DMS53 treated with DMSO at 0.1 percent for 48 hours (cell line): ENCODE results near the gene ABL1.
"Not testable (repeated sequence)": the region's sequence is repeated elsewhere in the genome, so short reads cannot be mapped to it uniquely, and the experiment has no call there.

ENCODE experiments used
- DNase-seq: peaks from one replicate; lab custom pipeline; 2025; ENCODE audit not compliant: unreplicated experiment; lab: John Stamatoyannopoulos, UW

The ABL1 gene

DNA sequence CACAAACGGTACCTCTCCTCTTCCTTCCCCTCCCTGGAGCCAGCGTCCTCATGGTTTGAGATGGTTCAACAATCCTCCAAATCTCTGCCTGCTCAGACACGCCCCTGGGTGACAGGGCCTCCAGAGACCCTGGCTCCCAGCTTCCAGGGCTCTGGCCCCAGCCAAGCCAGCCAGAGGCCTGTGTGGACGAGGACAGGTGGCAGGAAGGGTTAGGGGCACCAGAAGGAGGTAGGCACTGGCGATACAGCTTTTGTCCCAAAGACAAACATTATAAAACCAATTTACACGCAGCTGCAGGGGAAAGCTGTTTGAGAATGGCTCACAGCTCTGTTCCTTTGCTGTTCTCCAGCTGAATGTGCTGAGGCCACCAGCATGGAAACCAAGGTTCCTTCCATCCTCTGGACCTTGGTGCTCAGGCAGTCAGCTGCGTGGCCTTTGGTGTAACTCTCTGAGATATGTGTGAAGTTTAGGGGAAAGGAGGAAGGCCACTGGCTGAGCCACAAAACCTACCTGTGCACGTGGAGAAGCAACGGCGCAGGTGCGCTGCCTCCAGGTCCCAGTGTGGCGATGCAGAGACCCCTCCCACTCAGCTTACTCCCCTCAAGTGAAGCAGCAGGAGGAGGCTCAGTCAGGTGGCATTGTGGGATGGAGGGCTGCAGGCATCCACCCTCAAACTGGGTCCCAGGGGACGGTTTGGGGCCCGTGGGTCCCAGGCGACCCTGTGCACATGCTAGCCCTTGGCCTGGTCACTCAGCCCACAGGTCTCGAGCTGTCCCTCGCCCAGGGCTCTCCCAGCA, 65.8 kb downstream of the ABL1 start:
- no peak for DNase-seq

DNA sequence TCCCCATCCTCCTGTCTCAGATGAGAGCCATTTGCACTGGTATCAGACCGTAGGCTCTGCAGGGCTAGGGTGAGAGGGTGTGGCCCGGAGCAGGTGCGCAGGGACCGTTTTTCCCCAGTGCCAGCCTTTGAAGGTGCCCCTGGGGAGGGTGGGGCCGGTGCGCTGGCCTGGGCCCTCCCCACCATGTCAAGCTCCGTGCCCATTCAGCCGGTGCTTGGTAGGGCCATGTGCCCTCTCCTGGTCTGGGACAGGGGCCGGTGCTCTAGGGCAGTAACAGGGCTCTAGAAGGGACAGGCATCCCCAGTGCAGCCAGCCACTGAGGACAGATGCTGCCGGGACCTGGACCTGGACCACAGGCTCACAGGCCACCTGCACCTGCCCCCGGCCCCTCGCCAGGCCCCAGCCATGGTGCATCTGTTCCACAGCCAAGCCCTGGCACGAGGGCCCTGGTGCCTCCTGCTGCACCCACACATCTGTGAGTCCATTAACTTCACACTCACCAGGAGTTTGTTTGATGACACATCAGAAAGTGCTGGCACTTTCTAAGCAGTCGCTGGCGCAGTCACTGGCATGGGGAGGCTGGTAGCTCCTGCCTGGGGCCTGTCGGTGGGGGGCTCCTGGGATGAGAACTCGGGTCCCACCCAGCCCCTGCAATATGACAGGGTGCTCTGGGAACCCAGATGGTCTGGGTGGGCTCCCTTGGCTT, 66.6 kb downstream of the ABL1 start:
- DNase-seq = no peak

DNA sequence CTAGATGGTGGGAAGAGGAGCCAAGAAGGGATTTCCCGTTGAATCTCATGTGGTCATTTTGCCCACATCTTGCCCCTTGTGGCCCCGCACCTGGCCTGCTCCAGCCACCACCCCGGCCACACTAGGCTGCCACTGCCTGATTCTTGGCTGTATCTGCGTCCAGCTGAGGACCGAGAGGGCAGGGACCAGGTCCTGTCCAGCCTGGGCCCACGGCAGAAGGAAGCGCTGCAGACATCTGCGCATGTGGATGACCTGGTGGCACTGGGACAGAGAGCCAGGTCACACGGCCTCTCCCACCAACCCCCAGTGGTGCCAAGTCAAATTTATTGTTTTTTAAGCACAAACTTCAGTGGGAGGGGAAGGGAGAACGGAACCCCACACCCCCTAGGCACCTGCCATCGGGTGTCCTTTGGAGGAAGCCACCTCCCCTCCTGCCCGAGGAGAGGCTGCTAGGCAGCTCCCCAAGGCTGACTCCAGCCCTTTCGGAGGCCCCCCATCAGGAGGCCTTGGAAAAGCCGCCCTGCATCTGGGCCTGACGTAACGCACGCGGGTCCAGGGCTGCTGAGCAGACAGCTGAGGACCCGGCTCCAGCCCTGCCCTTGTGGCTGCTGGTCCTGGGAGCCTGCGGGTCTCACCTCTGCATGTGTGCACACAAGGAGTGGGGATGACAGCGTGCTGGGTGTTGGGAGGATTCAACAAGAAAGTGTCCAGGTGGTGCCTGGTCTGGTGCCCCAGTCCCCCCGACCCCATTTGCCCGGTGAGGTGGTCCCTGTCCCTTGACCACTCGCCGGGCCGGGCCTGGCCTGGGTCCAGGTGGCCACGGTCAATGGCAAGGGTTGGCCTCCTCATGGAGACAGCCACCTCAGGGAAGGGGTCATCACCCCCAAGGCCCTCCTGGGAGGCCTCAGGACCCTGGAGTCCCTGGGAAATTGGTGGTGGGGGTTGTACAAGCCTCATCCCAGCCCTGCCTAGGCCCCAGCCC, 67.4 kb downstream of the ABL1 start:
- DNase-seq = no peak

DNA sequence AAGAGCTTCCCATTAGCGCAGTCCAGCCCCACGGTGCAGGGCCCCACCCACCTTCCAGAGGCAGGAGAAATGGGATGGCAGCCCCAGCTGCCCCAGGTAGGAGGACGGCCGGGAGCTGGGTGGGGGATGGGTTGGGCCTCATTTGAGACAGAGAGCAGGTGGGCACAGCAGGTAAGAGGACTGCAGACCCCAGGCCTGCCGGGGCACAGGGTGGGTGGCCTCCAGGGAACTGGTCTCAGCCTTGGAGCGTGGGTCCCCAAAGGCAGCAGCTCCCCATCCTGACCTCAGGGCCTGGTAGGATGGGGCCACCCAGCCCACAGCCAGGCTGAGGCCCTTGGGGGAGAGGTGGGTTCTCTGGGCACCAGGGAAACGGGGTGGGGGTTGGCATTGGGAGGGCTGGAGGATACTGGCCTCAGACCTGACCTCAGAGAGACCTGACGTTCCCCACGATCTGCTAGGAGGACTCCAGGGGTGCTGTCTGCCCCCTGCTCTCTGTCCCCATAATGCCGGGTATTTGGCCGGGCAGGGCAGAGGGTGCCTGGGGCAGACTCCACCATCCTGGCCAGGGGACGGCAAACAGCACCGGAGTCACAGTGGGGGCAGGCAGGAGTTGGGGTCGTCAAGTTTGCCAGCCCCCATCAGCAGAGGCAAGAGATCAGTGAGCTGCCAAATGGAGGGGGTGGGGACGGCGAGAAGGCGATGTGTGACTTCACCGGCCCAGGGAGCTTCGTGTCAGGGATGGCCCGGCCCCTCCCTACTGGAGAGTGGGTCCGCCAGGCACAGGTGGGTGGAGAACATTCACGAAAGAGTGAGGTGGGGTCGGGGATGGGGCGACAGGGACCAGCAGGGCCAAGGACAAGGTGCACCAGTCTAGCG, 68.4 kb downstream of the ABL1 start:
- no peak for DNase-seq

DNA sequence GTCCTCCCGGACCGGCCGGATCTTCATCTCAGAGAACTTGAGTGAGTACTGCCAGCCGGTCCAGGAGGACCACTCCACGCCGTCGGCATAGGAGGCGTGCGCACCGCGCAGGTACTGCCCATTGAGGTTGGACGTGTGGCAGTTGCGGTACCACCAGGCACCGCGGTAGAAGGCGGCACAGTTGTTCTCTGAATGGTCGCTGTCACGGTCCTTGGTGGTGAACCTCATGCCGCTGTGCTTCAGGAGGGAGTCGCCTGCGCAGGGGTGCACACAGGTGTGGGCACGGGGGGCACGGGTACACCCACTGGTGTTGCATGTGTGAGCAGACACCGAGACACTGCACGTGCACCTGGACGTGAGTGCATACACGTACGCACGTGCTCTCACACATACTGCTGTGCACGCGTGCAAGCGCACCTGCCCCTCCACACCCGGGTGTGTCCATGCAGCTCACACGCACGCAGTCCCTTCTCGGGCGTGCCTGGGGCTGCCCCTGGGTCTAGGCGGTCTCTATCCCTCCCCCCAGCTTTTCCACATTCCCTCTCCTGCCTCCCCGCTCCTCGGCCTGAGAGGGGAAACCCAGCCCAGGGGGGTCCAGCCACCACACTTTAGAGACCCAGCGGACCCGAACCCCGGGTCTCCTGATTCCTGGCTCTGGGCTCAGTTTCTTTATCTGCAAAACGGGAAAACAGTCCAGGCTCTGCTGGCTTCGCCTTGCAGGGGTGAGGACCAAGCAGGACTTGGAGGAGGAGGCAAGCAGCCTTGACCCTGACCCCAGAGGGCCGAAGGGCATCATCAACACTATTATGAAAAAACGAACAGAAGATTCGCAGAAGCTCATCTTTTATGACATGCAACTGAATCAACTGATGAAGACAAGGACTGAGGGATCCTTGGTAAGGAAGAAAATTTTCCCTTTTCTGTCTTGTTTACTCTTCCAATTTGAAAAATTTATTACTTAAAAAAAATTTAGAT, 69.3 kb downstream of the ABL1 start:
- DNase-seq = no peak

DNA sequence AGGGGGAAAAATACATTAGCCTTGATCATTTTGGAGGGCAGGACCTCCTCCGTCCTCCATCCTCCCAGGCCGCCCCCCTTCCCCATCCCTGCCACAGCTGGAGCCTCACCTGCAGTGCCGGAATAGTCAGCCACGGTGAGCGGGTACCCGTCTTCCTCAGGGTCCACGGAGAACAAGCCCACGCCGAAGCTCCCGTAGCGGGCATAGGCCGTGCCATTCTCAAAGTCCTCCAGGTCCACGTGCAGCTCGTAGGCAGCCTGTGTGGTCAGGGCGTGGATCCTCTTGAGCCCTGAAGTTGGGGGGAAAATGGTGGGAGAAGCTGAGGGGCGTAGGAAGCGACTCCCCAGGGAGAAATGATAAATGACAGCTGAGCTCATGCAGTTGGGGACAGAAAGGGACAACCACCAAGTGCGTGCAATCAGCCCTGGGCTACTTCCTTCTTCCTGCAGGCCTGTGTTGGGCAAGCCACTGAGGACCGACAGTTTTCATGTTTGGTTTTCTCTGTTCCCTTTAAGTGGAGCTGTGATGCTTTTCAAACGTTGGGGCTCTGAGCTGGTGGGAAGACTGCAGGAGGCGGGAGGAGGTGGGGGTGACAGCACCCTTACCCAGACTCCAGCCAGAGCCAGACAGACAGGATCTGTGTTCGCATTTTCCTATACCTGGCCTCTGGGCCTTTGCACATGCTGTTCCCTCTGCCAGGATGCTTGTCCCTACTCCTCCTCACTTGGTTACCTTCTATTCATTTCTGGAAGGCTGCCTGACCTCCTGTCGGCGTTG, 70.3 kb downstream of the ABL1 start:
- no peak for DNase-seq

DNA sequence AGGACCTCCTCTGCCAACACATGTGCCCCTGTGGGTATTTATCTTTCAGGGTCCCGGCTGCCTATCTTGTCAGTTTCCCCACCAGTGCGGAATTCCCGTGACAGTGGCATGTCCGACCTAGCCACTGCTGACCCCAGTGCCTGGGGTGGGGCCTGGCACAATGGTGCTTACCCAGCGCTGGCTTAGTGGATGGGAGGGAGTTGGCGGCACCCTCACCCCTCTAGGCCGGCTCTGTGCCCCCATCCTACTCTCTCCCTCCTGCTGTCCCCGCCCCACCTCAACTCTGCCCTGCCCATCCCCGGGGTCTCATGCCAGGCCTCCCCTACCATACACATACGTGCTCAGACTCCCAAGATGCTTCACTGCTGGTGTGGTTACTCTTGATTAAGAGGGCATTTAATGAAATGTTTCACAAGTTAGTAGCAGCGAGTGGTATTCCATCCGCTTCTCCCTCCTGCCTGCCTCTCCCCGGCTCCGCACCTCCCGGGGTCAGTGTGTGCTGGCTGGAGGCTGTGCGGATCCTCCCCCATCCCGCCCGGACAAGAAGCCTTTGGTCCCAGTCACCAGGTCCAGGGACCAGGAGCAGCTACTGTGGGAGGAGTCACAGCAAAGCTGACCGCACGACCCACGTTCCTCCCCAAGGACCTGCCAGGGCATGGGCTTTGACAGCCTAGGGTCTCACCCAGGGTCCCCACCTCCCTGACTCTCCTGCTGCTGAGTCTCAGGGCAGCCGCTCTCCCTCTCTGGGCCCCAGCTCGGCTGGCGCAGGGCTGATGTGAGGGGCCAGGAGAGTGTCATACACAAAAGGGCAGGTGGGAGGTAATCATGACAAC, 71.1 kb downstream of the ABL1 start:
- DNase-seq = no peak

DNA sequence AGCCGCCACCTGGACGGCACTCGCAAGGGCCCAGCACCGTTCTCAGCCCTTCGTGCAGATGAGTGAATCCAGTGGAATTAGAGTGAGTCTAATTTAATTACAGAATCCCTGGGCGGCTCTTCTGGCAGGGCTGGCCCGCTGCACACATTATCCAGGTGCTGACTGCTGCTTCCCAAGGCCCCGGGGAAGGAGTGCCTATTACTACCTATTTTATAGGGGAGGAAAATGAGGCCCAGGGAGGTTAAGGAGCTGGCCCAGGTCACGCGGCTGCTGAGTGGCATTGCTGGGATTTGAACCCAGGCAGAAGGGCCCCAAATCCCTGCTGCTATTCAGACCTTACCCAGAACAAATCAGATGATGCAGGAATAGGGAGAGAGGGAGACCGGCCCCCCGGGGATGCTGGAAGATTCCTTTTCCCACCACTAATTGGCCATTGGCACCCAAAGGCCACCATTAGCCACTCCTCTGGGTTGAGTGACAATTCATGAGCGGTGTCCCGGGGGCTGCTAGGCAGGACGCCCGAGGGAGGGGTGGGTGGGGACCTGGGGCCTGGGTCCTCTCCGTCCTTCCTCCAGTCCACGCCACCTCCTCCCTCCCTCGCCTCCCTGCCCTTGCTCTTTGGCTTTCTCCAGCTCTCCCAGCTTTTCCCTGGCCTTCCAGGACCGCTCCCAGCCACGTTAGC, 71.8 kb downstream of the ABL1 start:
- DNase-seq = no peak

DNA sequence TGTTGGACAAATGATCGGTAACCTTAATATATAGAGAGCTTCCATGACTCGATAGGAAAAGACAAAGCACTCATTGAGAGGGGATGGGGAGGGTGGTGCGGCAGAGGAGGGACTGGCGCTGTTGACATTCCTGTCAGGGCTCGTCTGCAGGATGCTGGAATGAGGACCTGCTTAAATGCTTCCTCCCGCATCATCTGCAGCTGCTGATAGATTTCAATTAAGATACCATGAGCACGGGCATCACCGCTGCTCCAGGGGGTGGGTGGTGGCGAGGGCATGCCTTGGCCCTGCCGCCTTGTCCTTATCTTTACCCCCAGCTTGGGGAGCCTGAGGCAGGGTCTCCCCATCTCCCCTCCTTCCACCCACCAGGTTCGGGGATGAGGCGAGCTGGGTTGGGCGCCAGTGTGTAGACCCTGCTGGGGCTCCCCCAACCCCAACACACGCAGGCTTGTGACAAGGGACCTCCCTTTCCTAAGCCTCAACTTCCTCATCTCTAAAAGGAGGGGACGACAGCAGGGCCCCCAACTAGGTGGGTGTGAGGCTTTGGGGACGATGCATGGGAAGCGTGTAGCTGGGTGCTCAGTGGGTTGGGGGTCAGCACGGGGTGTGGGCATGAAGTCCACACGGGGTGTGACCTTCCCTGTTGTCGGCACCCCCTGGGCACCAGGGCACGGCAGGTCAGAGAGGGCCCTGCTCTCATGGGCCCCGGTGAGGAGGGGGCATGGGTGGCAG, 73.3 kb downstream of the ABL1 start:
- no peak for DNase-seq

DNA sequence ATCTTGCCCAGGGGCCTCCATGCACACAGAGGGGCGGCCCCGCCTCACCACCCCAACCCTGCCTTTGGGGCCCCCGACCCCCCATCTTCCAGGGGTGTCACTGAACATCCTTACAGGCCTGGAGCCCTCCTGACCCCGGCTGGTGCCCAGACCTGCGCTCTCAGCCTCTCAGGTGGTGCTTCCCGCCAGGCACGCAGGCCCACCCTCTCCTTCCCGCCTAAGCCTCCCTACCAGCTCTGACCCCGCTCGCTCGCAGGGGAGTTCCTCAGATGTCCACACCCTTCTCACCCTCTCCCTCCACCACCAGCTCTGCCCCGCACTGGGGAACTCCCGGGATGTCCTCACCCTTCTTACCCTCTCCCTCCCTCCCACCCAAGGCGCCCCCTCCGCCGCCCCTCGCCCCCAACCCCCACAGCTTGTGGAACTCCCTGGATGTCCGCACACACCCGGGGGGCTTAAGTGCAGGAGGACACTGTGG, 73.9 kb downstream of the ABL1 start:
- DNase-seq = no peak

DNA sequence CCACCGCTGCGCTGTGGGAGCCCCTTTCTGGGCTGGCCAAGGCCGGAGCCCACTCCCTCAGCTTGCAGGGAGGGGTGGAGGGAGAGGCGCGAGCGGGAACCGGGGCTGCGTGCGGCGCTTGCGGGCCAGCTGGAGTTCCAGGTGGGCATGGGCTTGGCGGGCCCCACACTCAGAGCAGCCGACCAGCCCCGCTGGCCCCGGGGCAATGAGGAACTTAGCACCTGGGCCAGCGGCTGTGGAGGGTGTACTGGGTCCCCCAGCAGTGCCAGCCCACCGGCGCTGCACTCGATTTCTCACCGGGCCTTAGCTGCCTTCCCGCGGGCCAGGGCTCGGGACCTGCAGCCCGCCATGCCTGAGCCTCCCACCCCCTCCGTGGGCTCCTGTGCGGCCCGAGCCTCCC, 75.0 kb downstream of the ABL1 start:
- not testable (repeated sequence) for DNase-seq

DNA sequence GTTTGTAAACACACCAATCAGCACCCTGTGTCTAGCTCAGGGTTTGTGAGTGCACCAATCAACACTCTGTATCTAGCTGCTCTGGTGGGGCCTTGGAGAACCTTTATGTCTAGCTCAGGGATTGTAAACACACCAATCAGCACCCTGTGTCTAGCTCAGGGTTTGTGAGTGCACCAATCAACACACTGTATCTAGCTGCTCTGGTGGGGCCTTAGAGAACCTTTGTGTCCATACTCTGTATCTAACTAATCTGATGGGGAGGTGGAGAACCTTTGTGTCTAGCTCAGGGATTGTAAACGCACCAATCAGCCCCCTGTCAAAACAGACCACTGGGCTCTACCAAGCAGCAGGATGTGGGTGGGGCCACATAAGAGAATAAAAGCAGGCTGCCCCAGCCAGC, 75.6 kb downstream of the ABL1 start:
- not testable (repeated sequence) for DNase-seq

DNA sequence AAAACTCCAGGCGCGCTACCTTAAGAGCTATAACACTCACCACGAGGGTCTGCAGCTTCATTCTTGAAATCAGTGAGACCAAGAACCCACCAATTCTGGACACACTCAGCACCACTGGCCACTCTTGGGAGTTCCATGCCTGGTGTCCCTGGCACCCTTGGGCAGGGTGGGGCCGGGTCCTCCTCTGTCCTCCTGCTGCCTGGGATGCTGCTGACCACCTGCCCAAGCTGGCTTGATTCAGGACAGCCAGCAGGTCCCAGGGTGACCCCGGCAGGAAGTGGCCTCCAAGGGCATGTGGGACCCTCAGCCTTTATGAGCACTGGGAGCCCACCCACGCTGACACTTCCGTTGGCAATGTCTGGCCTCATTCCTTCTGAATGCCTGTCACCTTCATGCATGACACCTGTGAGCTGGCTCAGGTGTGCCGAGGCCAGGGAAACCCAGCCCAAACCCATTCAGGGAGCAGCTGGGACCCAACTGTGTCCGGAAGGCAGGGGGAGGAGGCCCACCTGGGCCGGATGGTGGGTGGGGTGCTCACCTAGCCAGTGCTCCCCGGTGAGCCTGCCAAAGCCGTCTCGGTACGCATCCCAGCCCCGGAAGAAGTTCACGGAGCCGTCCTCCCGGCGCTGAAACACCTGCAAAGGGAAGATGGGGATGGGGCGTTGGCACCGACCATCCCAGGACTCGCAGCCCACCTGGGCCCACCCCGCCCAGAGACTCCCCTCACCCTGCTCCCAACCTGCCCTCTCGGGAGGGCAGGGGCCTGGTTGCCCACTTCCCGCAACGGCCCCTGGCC, 76.4 kb downstream of the ABL1 start:
- DNase-seq = no peak

DNA sequence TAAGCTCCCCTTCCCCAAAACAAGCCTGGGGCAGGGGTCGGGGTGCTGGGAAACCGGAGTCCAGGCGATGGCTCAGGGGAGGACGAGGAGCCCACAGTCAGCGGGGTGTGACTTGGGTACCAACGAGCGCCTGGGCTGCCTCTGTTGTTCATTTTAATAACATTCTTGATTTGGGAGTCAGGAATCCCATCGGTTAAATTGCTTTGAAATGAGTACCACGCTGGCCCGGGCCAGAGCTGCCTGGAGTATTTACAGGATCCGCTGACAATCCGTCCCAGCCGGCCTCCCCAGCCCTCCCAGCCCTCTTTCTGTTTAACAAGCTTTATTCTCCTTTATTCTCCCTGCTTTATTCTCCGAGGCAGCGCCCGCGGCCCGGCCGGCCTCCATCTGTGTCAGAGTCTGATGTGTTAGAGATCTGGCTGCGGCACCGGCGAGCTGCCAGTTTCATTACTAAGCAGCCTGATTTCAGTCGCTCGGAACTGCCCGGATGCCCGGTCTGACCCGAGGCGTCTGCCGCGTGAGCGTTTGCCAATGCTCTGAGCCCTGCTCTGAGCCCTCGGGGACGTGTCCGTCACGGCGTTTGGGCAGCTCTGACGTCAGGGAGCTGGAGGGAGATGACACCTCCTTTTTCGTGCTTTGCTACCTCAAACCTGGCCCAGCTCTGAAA, 78.0 kb downstream of the ABL1 start:
- DNase-seq = peak; percentile 41
